Coronary artery (tissue), 2 donors: ENCODE measurements around the gene UQCRFS1.

Source experiments
- DNase-seq: peaks from one replicate; pipeline ENCODE4 v3.0.0-alpha.2; 2017; ENCODE audit warnings: low spot score
- H3K27ac ChIP-seq, 2 donors: fragments of 200-600 bp; sonication (generic); one replicate each; pipeline ENCODE4 v1.5.1; 2016 to 2019
- H3K4me3 ChIP-seq: fragments of 200-600 bp; sonication (generic); 2 replicates; pipeline ENCODE4 v1.5.1; 2016; ENCODE audit warnings: mild to moderate bottlenecking, moderate library complexity
- TF ChIP-seq, protein P1 (sequence below): fragments of 200-600 bp; sonication (generic); IDR thresholded peaks from one replicate; pipeline ENCODE4 v1.5.1; 2019; ENCODE audit warnings: antibody characterized with exemption

The UQCRFS1 gene

DNA sequence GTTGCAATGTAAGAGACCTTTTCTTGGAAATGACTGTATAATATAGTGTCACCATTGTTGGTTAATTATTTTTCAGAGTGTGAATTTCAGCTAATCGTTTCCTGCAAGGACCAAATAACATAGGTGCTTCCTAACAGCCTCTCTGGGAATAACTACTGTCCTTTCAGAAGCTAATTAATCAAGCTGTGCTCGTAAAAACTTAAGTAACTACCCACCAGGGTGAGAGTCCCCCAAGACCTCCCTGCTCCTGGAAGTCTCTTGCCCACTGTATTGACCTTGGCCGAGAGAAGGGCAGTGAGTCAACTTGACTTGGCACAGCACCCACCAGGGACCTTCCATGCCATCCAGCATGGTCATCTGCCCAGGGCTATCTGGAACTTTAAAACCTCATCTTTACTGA is 50.3 kb downstream of the UQCRFS1 start:
- TF ChIP-seq, protein P1, sequence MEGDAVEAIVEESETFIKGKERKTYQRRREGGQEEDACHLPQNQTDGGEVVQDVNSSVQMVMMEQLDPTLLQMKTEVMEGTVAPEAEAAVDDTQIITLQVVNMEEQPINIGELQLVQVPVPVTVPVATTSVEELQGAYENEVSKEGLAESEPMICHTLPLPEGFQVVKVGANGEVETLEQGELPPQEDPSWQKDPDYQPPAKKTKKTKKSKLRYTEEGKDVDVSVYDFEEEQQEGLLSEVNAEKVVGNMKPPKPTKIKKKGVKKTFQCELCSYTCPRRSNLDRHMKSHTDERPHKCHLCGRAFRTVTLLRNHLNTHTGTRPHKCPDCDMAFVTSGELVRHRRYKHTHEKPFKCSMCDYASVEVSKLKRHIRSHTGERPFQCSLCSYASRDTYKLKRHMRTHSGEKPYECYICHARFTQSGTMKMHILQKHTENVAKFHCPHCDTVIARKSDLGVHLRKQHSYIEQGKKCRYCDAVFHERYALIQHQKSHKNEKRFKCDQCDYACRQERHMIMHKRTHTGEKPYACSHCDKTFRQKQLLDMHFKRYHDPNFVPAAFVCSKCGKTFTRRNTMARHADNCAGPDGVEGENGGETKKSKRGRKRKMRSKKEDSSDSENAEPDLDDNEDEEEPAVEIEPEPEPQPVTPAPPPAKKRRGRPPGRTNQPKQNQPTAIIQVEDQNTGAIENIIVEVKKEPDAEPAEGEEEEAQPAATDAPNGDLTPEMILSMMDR: no peak
- Histone ChIP-seq H3K4me3 (no peak overlapping the region), H3K27ac (no peak overlapping the region)
- DNase-seq: no peak

DNA sequence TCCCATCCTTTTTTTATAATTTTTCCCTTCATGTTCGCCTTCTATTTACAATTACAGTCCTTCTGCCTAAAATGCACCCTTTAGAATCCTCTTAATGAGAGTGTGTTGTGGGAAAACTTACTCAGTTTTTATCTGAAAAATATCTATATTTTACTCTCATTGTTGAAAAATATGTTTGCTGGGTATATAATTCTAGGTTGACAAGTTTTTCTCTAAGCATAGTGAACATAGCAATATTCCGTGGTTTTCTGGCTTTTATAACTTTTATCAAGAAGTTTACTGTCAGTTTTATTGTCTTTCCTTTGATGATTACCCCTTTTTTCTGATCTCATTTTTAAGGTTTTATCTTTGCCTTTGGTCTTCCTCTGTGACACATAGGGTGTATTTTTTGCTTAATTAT is 57.3 kb downstream of the UQCRFS1 start:
- no peak overlapping the region for H3K4me3 ChIP-seq
- TF ChIP-seq, protein P1: no peak
- no peak for DNase-seq
- no peak overlapping the region for H3K27ac ChIP-seq
